Effector memory CD4-positive, alpha-beta T cell (primary cell): ENCODE data around the gene RFPL4AL1.
"Not testable (repeated sequence)": the region's sequence is repeated elsewhere in the genome, so short reads cannot be mapped to it uniquely, and the experiment has no call there.

Experiments used
- DNase-seq, 3 donors: peaks; one replicate each; pipeline ENCODE4 v3.0.0-alpha.2; 2020
- H3K27ac ChIP-seq: 2 replicates; pipeline ENCODE4 v1.7.0; 2013; ENCODE audit warnings: mild to moderate bottlenecking, low read length, moderate library complexity; ENCODE audit not compliant: insufficient read depth, poor library complexity, severe bottlenecking
- H3K27me3 ChIP-seq: replicated peaks from 2 replicates; pipeline ENCODE4 v1.7.0; 2013; ENCODE audit warnings: mild to moderate bottlenecking, low read length; ENCODE audit not compliant: insufficient read depth, control insufficient read depth, poor library complexity, severe bottlenecking
- H3K36me3 ChIP-seq: 2 replicates; pipeline ENCODE4 v1.7.0; 2013; ENCODE audit warnings: mild to moderate bottlenecking, low read length, moderate library complexity; ENCODE audit not compliant: control insufficient read depth, insufficient read depth
- H3K4me1 ChIP-seq: 2 replicates; pipeline ENCODE4 v1.7.0; 2013; ENCODE audit warnings: low read length, mild to moderate bottlenecking; ENCODE audit not compliant: control insufficient read depth, insufficient read depth, poor library complexity, severe bottlenecking
- H3K4me3 ChIP-seq: 2 replicates; pipeline ENCODE4 v1.7.0; 2013; ENCODE audit warnings: low read length, low read depth, mild to moderate bottlenecking; ENCODE audit not compliant: insufficient read depth, poor library complexity, severe bottlenecking
- H3K9me3 ChIP-seq: 2 replicates; pipeline ENCODE4 v1.7.0; 2013; ENCODE audit warnings: mild to moderate bottlenecking, low read length, moderate library complexity; ENCODE audit not compliant: control insufficient read depth
- total RNA-seq, 3 donors: gene quantifications; one replicate each; lab custom pipeline; 2026; lab: John Stamatoyannopoulos, UW

Gene RFPL4AL1
- 0 reads per million in 3 donors for total RNA-seq

GRCh38 chr19:55768818-55769217 is at the start of gene RFPL4AL1:
Gene RFPL4AL1, plus strand, starts transcription at chr19:55769118. Its CDS starts 2,687 bp downstream, at chr19:55771805.
- not testable (repeated sequence) for H3K4me1 ChIP-seq, H3K27ac ChIP-seq, H3K27me3 ChIP-seq, H3K36me3 ChIP-seq, H3K9me3 ChIP-seq, H3K4me3 ChIP-seq, DNase-seq

GRCh38 chr19:55720214-55720746 is 48.6 kb upstream of the RFPL4AL1 start:
- no peaks in the 10 kb centered on the region for H3K4me1 ChIP-seq
- H3K27ac ChIP-seq: no peak overlapping the region
- H3K9me3 ChIP-seq: no peaks in the 10 kb centered on the region
- no peaks in the 10 kb centered on the region for H3K27me3 ChIP-seq
- H3K36me3 ChIP-seq: no peaks in the 10 kb centered on the region
- no peak overlapping the region for H3K4me3 ChIP-seq
- no peak for DNase-seq

- H3K27ac ChIP-seq: no peak overlapping the region
These were observed 48.1 kb upstream of the RFPL4AL1 start for GRCh38 chr19:55720801-55721200.

GRCh38 chr19:55723491-55723890 is 45.4 kb upstream of the RFPL4AL1 start:
- Histone ChIP-seq H3K36me3 (no peaks in the 10 kb centered on the region), H3K27me3 (no peaks in the 10 kb centered on the region), H3K4me3 (no peak overlapping the region), H3K9me3 (no peaks in the 10 kb centered on the region), H3K27ac (no peak overlapping the region), H3K4me1 (no peaks in the 10 kb centered on the region)
- no peak for DNase-seq

More at GRCh38 chr19:55720801-55721200, 48.1 kb upstream of the RFPL4AL1 start:
- Histone ChIP-seq H3K9me3 (no peaks in the 10 kb centered on the region), H3K4me3 (no peak overlapping the region), H3K36me3 (no peaks in the 10 kb centered on the region), H3K27me3 (no peaks in the 10 kb centered on the region), H3K4me1 (no peaks in the 10 kb centered on the region)
- no peak for DNase-seq

- not testable (repeated sequence) for H3K4me1 ChIP-seq, H3K36me3 ChIP-seq, H3K27ac ChIP-seq, H3K9me3 ChIP-seq, H3K27me3 ChIP-seq, DNase-seq, H3K4me3 ChIP-seq
These were observed 38.5 kb upstream of the RFPL4AL1 start for GRCh38 chr19:55730378-55730777.

GRCh38 chr19:55738302-55738701 is 30.6 kb upstream of the RFPL4AL1 start, which contains the start of gene NLRP9:
Gene NLRP9, minus strand, starts transcription at chr19:55738402. Its CDS starts 28 bp downstream, at chr19:55738374.
- H3K4me1 ChIP-seq: no peaks in the 10 kb centered on the region
- H3K27ac ChIP-seq: no peak within 1 kb of the TSS
- no peak for DNase-seq
- H3K4me3 ChIP-seq: no peak within 1 kb of the TSS
- H3K36me3 ChIP-seq: no peaks in the 10 kb centered on the region
- no peaks in the 10 kb centered on the region for H3K9me3 ChIP-seq
- H3K27me3 ChIP-seq: no peaks in the 10 kb centered on the region

- no peak for DNase-seq
- H3K27me3 ChIP-seq: no peaks in the 10 kb centered on the region
- no peaks in the 10 kb centered on the region for H3K9me3 ChIP-seq
- no peak overlapping the region for H3K4me3 ChIP-seq
- H3K36me3 ChIP-seq: no peaks in the 10 kb centered on the region
- H3K4me1 ChIP-seq: no peaks in the 10 kb centered on the region
- no peak overlapping the region for H3K27ac ChIP-seq
These were observed 18.2 kb upstream of the RFPL4AL1 start for GRCh38 chr19:55750715-55751114.

GRCh38 chr19:55753401-55753800 is 15.5 kb upstream of the RFPL4AL1 start:
- no peaks in the 10 kb centered on the region for H3K27me3 ChIP-seq
- no peaks in the 10 kb centered on the region for H3K9me3 ChIP-seq
- no peaks in the 10 kb centered on the region for H3K4me1 ChIP-seq
- no peak overlapping the region for H3K27ac ChIP-seq
- no peaks in the 10 kb centered on the region for H3K36me3 ChIP-seq
- DNase-seq: no peak
- H3K4me3 ChIP-seq: no peak overlapping the region

GRCh38 chr19:55756808-55757207 is 12.1 kb upstream of the RFPL4AL1 start:
- not testable (repeated sequence) for H3K4me1 ChIP-seq, H3K9me3 ChIP-seq, H3K27ac ChIP-seq

GRCh38 chr19:55758797-55759196 is 10.1 kb upstream of the RFPL4AL1 start, which contains the start of gene RFPL4A:
Gene RFPL4A, plus strand, starts transcription at chr19:55759097. Its CDS starts 2,704 bp downstream, at chr19:55761801.
- not testable (repeated sequence) for H3K9me3 ChIP-seq, H3K36me3 ChIP-seq, H3K27ac ChIP-seq, DNase-seq, H3K27me3 ChIP-seq, H3K4me3 ChIP-seq, H3K4me1 ChIP-seq

More at GRCh38 chr19:55756808-55757207, 12.1 kb upstream of the RFPL4AL1 start:
- not testable (repeated sequence) for H3K27me3 ChIP-seq, DNase-seq, H3K36me3 ChIP-seq, H3K4me3 ChIP-seq
